ENCODE results near the gene INF2. TPM values are rescaled to one million over a fixed set of nuclear protein-coding genes. Genes with fewer than 3 reads are reported as not detected.

INF2 gene
- total and polyA plus RNA-seq, 12 donors, result 22.5 to 73.8 (median 28.4) TPM

- Histone ChIP-seq H3K27ac (peak overlapping the region; percentile 52 to 98 (median 88)), H3K27me3 (no peaks in the 10 kb centered on the region), H3K36me3 (peaks cover 0 to 9% (median 0%) of the 10 kb centered on the region in 9 donors), H3K9me3 (no peaks in the 10 kb centered on the region), H3K4me3 (no peak overlapping the region), H3K4me1 (peaks cover 48 to 91% (median 64%) of the 10 kb centered on the region in 9 donors)
- 75 to 78% methylated on average over 23 of the region's 23 CpGs for WGBS, 2 donors
- TF ChIP-seq, protein P1, sequence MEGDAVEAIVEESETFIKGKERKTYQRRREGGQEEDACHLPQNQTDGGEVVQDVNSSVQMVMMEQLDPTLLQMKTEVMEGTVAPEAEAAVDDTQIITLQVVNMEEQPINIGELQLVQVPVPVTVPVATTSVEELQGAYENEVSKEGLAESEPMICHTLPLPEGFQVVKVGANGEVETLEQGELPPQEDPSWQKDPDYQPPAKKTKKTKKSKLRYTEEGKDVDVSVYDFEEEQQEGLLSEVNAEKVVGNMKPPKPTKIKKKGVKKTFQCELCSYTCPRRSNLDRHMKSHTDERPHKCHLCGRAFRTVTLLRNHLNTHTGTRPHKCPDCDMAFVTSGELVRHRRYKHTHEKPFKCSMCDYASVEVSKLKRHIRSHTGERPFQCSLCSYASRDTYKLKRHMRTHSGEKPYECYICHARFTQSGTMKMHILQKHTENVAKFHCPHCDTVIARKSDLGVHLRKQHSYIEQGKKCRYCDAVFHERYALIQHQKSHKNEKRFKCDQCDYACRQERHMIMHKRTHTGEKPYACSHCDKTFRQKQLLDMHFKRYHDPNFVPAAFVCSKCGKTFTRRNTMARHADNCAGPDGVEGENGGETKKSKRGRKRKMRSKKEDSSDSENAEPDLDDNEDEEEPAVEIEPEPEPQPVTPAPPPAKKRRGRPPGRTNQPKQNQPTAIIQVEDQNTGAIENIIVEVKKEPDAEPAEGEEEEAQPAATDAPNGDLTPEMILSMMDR (IDR thresholded peaks at IDR 0.05), result no peak
- intact Hi-C loops (cut with DNase I), result no loop called here
- peak in 4 of 8 donors; percentile 1 to 7 (median 2) for ATAC-seq
- DNase-seq, result peak in 1 of 2 donors; percentile 26
Observed at GRCh38 chr14:104732931-104733681, 43.7 kb downstream of the INF2 start.

GRCh38 chr14:104734051-104734587 is 44.7 kb downstream of the INF2 start:
- Histone ChIP-seq H3K27ac (peak overlapping the region; percentile 2 to 98 (median 88)), H3K4me1 (peaks cover 48 to 83% (median 63%) of the 10 kb centered on the region in 9 donors), H3K27me3 (no peaks in the 10 kb centered on the region), H3K9me3 (no peaks in the 10 kb centered on the region), H3K4me3 (no peak overlapping the region), H3K36me3 (peaks cover 0 to 18% (median 0%) of the 10 kb centered on the region in 9 donors)
- DNase-seq, result peak in 1 of 2 donors; percentile 14
- intact Hi-C loops (cut with DNase I), result no loop called here
- no peak for ATAC-seq
- TF ChIP-seq, protein P1 (IDR thresholded peaks at IDR 0.05), result no peak
- WGBS, 2 donors, result 73 to 76% methylated on average over 6 of the region's 6 CpGs

DNA sequence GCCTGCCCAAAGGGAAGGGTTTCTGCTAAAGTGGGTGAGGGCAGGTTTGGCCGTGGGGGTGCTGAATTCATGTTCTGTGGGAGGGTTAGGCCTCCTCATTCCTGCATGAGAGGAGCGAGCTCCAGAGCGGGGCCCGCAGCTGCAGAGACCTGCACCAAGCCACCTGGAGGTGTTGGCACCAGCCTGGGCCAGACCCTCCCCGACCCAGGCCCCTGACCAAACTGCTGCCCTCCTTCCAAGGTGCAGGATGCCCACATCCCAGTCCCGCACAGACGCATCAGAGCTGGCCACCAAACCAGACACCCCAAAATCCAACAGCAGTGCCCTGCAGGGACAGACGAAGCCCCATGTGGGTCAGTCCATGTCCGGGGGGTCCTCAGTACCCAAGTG is 45.2 kb downstream of the INF2 start:
- 92 to 93% methylated on average over 9 of the region's 9 CpGs for WGBS, 2 donors
- H3K9me3 ChIP-seq, result no peaks in the 10 kb centered on the region
- peak overlapping the region; percentile 79 to 98 (median 88) for H3K27ac ChIP-seq
- H3K4me3 ChIP-seq, result no peak overlapping the region
- intact Hi-C loops (cut with DNase I), result no loop called here
- TF ChIP-seq, protein P1 (IDR thresholded peaks at IDR 0.05), result no peak
- H3K4me1 ChIP-seq, result peaks cover 48 to 83% (median 63%) of the 10 kb centered on the region in 9 donors
- ATAC-seq, result no peak
- peak in 1 of 2 donors; percentile 10 for DNase-seq
- peaks cover 0 to 22% (median 0%) of the 10 kb centered on the region in 9 donors for H3K36me3 ChIP-seq
- H3K27me3 ChIP-seq, result no peaks in the 10 kb centered on the region

- H3K4me3 ChIP-seq, result no peak overlapping the region
- 71 to 74% methylated on average over 31 of the region's 31 CpGs for WGBS, 2 donors
- no peaks in the 10 kb centered on the region for H3K9me3 ChIP-seq
- H3K36me3 ChIP-seq, result peaks cover 0 to 28% (median 1%) of the 10 kb centered on the region in 9 donors
- peaks cover 48 to 79% (median 63%) of the 10 kb centered on the region in 9 donors for H3K4me1 ChIP-seq
- peak overlapping the region; percentile 79 to 98 (median 88) for H3K27ac ChIP-seq
- DNase-seq (peak in 1 of 2 donors; percentile 49), ATAC-seq (peak in 7 of 8 donors; percentile 1 to 24 (median 7))
- H3K27me3 ChIP-seq, result no peaks in the 10 kb centered on the region
- TF ChIP-seq, protein P1 (IDR thresholded peaks at IDR 0.05), result no peak
- intact Hi-C loops (cut with DNase I), result no loop called here
Observed at GRCh38 chr14:104734991-104735779, 45.8 kb downstream of the INF2 start.
